ENCODE measurements around the gene DGKH. TPM values are rescaled to one million over a fixed set of nuclear protein-coding genes. Genes with fewer than 3 reads are reported as not detected.

The DGKH gene
- total and polyA plus RNA-seq, 2 donors (not counting 1 experiment from before 2014, with no cell fraction given): 0.06 to 0.67 TPM

DNA sequence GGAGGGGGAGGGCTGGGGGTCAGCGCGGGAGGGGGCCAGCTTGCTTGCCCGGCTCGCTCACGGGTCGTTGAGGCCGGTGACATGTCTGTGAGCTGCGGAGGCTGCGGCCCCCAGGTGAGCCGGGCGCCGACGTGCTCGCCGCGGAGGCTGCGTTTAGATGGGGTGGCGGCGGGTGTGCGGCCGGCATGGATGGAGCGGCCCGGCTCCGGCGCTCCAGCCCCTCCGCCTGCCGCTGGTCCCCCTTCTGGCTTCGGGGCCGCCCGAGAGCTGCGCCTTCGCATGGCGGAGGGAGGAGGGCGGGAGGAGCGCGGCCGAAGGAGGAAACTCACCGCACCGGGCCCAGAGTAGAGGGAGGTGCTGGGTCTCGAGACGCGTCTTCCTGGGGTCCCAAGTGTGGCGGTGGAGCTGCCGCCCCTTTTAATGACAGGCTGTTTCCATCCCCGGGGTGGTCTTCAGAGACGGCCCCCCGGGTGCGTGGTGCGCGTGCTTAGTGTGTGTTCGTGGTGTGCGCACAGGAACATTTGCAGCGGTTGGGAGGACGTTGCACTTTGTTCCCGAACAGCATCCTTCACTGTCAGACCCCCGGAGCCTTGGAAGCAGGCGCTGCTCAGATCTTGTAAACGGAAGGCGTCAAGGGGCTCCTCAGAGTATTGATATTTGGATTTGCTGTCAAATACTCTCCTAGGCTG lies 223.8 kb downstream of the DGKH start, which contains the start of gene AKAP11:
Gene AKAP11, plus strand, starts transcription at position 38 of the 689 bp plus-strand sequence. CDS start 14,197 bp downstream, outside the sequence.
- Mint-ChIP-seq H3K27me3 (no peaks in the 10 kb centered on the region), H3K4me3 (peak within 1 kb of the TSS; percentile 97), H3K4me1 (peaks cover 49% of the 10 kb centered on the region), H3K27ac (peak within 1 kb of the TSS; percentile 98), H3K9me3 (ENCODE audit: insufficient read depth) (peaks cover 2% of the 10 kb centered on the region)
- ATAC-seq (ENCODE audit: low read depth) (peak; percentile 29), DNase-seq (no peak)
- CTCF ChIA-PET: interaction anchor here (0.8 to 1.8 kb wide), 3 partner anchors 28 to 106 kb away, joined by 3 to 4 read pairs (median 3); no protein-coding TSS in a partner anchor
- POLR2A ChIA-PET: interaction anchor here (1.6 kb wide), 1 partner anchor 105 kb away, joined by 7 read pairs; no protein-coding TSS in a partner anchor
- Histone ChIP-seq H3K4me1 (ENCODE audit: control insufficient read depth in 2 of 2, insufficient read depth in 2 of 2, low read length in 2 of 2) (peaks cover 45 to 50% of the 10 kb centered on the region in 2 donors), H2AFZ (ENCODE audit: insufficient read depth, low read depth, low read length, poor library complexity, severe bottlenecking) (peak within 1 kb of the TSS; percentile 81), H3K79me2 (ENCODE audit: control insufficient read depth, insufficient read depth, low read length) (peaks cover 38% of the 10 kb centered on the region), H3K4me3 (ENCODE audit: control extremely low read depth in 1 of 5, extremely low read depth in 1 of 5, insufficient read depth in 1 of 5, low read depth in 2 of 5, low read length in 4 of 5) (peak within 1 kb of the TSS; percentile 59 to 78 (median 72)), H3K4me2 (replicated peaks; ENCODE audit: low read depth, low read length, poor library complexity, severe bottlenecking) (peak within 1 kb of the TSS; percentile 75), H3K27me3 (replicated peaks in 1 of 4; ENCODE audit: control extremely low read depth in 1 of 4, control insufficient read depth in 3 of 4, insufficient read depth in 4 of 4, low read length in 3 of 4) (no peaks in the 10 kb centered on the region), H3K9ac (ENCODE audit: low read length) (peak within 1 kb of the TSS; percentile 84), H3K36me3 (replicated peaks in 1 of 2; ENCODE audit: control extremely low read depth in 1 of 2, control insufficient read depth in 1 of 2, extremely low read depth in 1 of 2, insufficient read depth in 2 of 2, low read length in 1 of 2) (no peaks in the 10 kb centered on the region), H3K27ac (ENCODE audit: low read length in 2 of 2) (peak within 1 kb of the TSS; percentile 91 to 96), H4K20me1 (ENCODE audit: control insufficient read depth, insufficient read depth, low read length, poor library complexity, severe bottlenecking) (no peaks in the 10 kb centered on the region), H3K9me3 (ENCODE audit: control extremely low read depth in 1 of 3, control insufficient read depth in 2 of 3, insufficient read depth in 1 of 3, low read length in 2 of 3) (peaks cover 0 to 5% (median 0%) of the 10 kb centered on the region in 3 donors)
- intact Hi-C loops (cut with micrococcal nuclease): loop anchor here (5.0 to 10.0 kb wide), 7 partner anchors 230 to 2003 kb away; partner anchors contain the start of genes CCDC122, FOXO1, KBTBD6 and LACC1
- TF ChIP-seq, protein P1, sequence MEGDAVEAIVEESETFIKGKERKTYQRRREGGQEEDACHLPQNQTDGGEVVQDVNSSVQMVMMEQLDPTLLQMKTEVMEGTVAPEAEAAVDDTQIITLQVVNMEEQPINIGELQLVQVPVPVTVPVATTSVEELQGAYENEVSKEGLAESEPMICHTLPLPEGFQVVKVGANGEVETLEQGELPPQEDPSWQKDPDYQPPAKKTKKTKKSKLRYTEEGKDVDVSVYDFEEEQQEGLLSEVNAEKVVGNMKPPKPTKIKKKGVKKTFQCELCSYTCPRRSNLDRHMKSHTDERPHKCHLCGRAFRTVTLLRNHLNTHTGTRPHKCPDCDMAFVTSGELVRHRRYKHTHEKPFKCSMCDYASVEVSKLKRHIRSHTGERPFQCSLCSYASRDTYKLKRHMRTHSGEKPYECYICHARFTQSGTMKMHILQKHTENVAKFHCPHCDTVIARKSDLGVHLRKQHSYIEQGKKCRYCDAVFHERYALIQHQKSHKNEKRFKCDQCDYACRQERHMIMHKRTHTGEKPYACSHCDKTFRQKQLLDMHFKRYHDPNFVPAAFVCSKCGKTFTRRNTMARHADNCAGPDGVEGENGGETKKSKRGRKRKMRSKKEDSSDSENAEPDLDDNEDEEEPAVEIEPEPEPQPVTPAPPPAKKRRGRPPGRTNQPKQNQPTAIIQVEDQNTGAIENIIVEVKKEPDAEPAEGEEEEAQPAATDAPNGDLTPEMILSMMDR (IDR thresholded peaks at IDR 0.05): no peak
- TF ChIP-seq EZH2 (IDR thresholded peaks at IDR 0.05; ENCODE audit: borderline replicate concordance, insufficient read depth, low read depth, low read length, poor library complexity, severe bottlenecking): no peak
- WGBS (ENCODE audit: insufficient coverage): under 1% methylated on average over 52 of the region's 59 CpGs

DNA sequence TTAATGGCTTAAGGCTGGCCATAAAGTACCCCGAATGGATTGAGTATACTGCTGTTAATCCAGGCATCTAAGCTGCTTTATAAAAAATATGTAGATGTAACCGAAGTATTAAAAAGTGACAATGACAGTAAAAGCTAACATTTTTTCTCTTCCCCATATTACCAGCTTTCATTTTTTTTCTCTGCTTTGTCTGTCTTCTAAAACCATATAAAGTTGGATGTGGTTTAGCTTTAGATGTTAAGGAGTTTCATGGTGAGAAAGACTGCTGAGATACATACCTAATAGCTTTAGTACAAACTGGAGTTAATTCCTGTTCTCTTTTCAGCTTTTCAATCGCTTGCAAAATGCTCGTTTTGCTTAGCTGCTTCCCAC lies 224.3 kb downstream of the DGKH start:
- DNase-seq (no peak), ATAC-seq (ENCODE audit: low read depth) (no peak)
- Histone ChIP-seq H2AFZ (ENCODE audit: insufficient read depth, low read depth, low read length, poor library complexity, severe bottlenecking) (peak overlapping the region; percentile 81), H4K20me1 (ENCODE audit: control insufficient read depth, insufficient read depth, low read length, poor library complexity, severe bottlenecking) (no peaks in the 10 kb centered on the region), H3K36me3 (replicated peaks in 1 of 2; ENCODE audit: control extremely low read depth in 1 of 2, control insufficient read depth in 1 of 2, extremely low read depth in 1 of 2, insufficient read depth in 2 of 2, low read length in 1 of 2) (no peaks in the 10 kb centered on the region), H3K9ac (ENCODE audit: low read length) (peak overlapping the region; percentile 84), H3K79me2 (ENCODE audit: control insufficient read depth, insufficient read depth, low read length) (peaks cover 44% of the 10 kb centered on the region), H3K27me3 (replicated peaks in 1 of 4; ENCODE audit: control extremely low read depth in 1 of 4, control insufficient read depth in 3 of 4, insufficient read depth in 4 of 4, low read length in 3 of 4) (no peaks in the 10 kb centered on the region), H3K9me3 (ENCODE audit: control extremely low read depth in 1 of 3, control insufficient read depth in 2 of 3, insufficient read depth in 1 of 3, low read length in 2 of 3) (peaks cover 0 to 5% (median 0%) of the 10 kb centered on the region in 3 donors), H3K4me2 (replicated peaks; ENCODE audit: low read depth, low read length, poor library complexity, severe bottlenecking) (peak overlapping the region; percentile 72), H3K4me3 (ENCODE audit: control extremely low read depth in 1 of 5, extremely low read depth in 1 of 5, insufficient read depth in 1 of 5, low read depth in 2 of 5, low read length in 4 of 5) (peak overlapping the region; percentile 59 to 78 (median 72)), H3K27ac (ENCODE audit: low read length in 2 of 2) (peak overlapping the region; percentile 81 to 88), H3K4me1 (ENCODE audit: control insufficient read depth in 2 of 2, insufficient read depth in 2 of 2, low read length in 2 of 2) (peaks cover 48 to 53% of the 10 kb centered on the region in 2 donors)
- no CpG with 5 or more reads among the region's 4 CpGs for WGBS (ENCODE audit: insufficient coverage)
- Mint-ChIP-seq H3K27ac (peak overlapping the region; percentile 98), H3K27me3 (no peaks in the 10 kb centered on the region), H3K4me1 (peaks cover 54% of the 10 kb centered on the region), H3K4me3 (peak overlapping the region; percentile 97), H3K9me3 (ENCODE audit: insufficient read depth) (peaks cover 2% of the 10 kb centered on the region)
- intact Hi-C loops (cut with micrococcal nuclease): loop anchor here (5.0 to 10.0 kb wide), 7 partner anchors 230 to 2002 kb away; partner anchors contain the start of genes CCDC122, FOXO1, KBTBD6 and LACC1
- ChIA-PET CTCF (interaction anchor here (0.6 to 1.8 kb wide), 3 partner anchors 54 to 105 kb away, joined by 3 to 4 read pairs (median 3); no protein-coding TSS in a partner anchor), POLR2A (no interaction called here)
- no peak for TF ChIP-seq EZH2 (IDR thresholded peaks at IDR 0.05; ENCODE audit: borderline replicate concordance, insufficient read depth, low read depth, low read length, poor library complexity, severe bottlenecking)
- TF ChIP-seq, protein P1 (IDR thresholded peaks at IDR 0.05): no peak

Data from B cell (primary cell).